ENCODE results near the gene OR2G2. TPM values are rescaled to one million over a fixed set of nuclear protein-coding genes. Genes with fewer than 3 reads are reported as not detected.

Gene OR2G2
- total RNA-seq, 4 donors from 2014 or later, result not detected

DNA sequence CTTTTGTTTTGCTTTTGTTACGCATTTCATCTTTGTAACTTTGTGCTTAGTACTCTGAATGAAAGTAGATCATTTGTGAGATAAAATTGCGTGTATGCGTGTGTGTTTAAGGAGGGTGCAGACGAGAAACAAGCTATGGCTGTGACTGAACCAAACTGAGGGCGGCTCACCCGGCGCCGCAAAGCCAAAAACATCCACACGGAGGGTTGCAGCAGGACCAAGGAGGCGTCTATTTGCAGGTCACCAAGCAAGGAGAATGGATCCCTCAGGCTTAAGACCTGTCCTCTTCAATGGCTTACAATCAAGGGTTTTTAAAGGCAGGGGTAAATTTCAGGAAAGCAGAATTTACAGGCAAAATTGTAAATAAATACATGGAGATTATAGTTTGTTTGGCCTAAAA lies 26.4 kb upstream of the OR2G2 start:
- no peak for TF ChIP-seq POLR2A (IDR thresholded peaks at IDR 0.05)
- no peak for TF ChIP-seq CTCF (IDR thresholded peaks at IDR 0.05)
- no peak for DNase-seq
- no peaks in the 10 kb centered on the region for H3K27me3 ChIP-seq
- H3K9me3 ChIP-seq, result no peaks in the 10 kb centered on the region
- H3K4me3 ChIP-seq, result no peak overlapping the region
- no peaks in the 10 kb centered on the region for H3K36me3 ChIP-seq
- no peaks in the 10 kb centered on the region for H3K4me1 ChIP-seq
- H3K27ac ChIP-seq, result no peak overlapping the region
- intact Hi-C loops (cut with DNase I; ENCODE audit: low total_unique reads), result no loop called here

DNA sequence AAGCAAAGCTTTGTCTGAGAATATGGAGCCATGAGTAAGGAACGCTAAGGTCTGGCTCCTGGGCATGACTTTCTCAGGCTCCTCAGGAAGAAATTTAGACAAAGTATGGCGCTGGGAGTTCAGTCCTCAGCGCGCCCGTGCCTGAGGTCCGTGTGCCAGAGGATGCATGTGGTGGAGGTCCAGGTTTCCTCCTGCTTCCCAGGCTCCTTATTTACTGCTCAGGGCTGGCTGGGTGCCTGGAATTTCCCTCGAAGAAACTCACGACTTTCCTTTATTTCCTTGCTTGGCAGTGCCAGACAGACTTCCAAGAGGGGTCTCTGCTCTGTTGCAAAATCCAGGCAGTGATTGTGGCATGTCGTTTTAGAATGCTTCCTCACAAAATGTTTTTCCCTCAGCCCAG lies 26.0 kb upstream of the OR2G2 start:
- no peaks in the 10 kb centered on the region for H3K9me3 ChIP-seq
- H3K4me3 ChIP-seq, result no peak overlapping the region
- no peak overlapping the region for H3K27ac ChIP-seq
- H3K27me3 ChIP-seq, result no peaks in the 10 kb centered on the region
- no peaks in the 10 kb centered on the region for H3K36me3 ChIP-seq
- DNase-seq, result no peak
- intact Hi-C loops (cut with DNase I; ENCODE audit: low total_unique reads), result no loop called here
- H3K4me1 ChIP-seq, result no peaks in the 10 kb centered on the region
- TF ChIP-seq CTCF (IDR thresholded peaks at IDR 0.05) (no peak), POLR2A (IDR thresholded peaks at IDR 0.05) (no peak)

GRCh38 chr1:247574236-247574635 lies 13.9 kb upstream of the OR2G2 start:
- H3K36me3 ChIP-seq, result no peaks in the 10 kb centered on the region
- H3K9me3 ChIP-seq, result no peaks in the 10 kb centered on the region
- TF ChIP-seq CTCF (IDR thresholded peaks at IDR 0.05) (no peak), POLR2A (IDR thresholded peaks at IDR 0.05) (no peak)
- H3K4me3 ChIP-seq, result no peak overlapping the region
- intact Hi-C loops (cut with DNase I; ENCODE audit: low total_unique reads), result no loop called here
- H3K4me1 ChIP-seq, result no peaks in the 10 kb centered on the region
- H3K27me3 ChIP-seq, result no peaks in the 10 kb centered on the region
- DNase-seq, result no peak
- no peak overlapping the region for H3K27ac ChIP-seq

DNA sequence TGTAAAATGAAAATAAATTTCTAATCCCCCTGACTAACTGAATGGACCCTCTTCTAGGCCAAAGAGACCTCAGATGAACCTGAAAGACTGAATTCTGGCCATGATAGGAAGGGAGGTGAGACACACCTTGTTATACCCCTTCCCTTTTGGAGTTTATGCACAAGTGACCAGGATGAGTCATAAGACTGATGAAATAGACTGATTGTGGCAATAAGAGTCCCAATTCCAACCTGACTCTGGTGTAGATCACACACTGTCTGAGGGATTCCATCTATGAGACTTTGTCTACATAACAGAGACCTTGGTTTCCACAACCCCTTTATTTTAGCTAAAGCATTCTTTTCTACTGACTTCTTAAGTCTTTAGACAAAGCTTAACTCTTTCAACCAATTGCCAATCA lies 13.5 kb upstream of the OR2G2 start:
- intact Hi-C loops (cut with DNase I; ENCODE audit: low total_unique reads), result no loop called here
- no peaks in the 10 kb centered on the region for H3K36me3 ChIP-seq
- H3K4me1 ChIP-seq, result no peaks in the 10 kb centered on the region

GRCh38 chr1:247576514-247576913 lies 11.6 kb upstream of the OR2G2 start:
- H3K27me3 ChIP-seq, result no peaks in the 10 kb centered on the region
- intact Hi-C loops (cut with DNase I; ENCODE audit: low total_unique reads), result no loop called here

More for the DNA sequence above, 13.5 kb upstream of the OR2G2 start:
- no peak for DNase-seq
- no peaks in the 10 kb centered on the region for H3K9me3 ChIP-seq
- no peak overlapping the region for H3K4me3 ChIP-seq
- H3K27me3 ChIP-seq, result no peaks in the 10 kb centered on the region
- TF ChIP-seq CTCF (IDR thresholded peaks at IDR 0.05), result no peak
- no peak for TF ChIP-seq POLR2A (IDR thresholded peaks at IDR 0.05)
- H3K27ac ChIP-seq, result no peak overlapping the region

More at GRCh38 chr1:247576514-247576913, 11.6 kb upstream of the OR2G2 start:
- H3K27ac ChIP-seq, result no peak overlapping the region
- DNase-seq, result no peak
- no peaks in the 10 kb centered on the region for H3K9me3 ChIP-seq
- H3K4me1 ChIP-seq, result no peaks in the 10 kb centered on the region
- H3K4me3 ChIP-seq, result no peak overlapping the region
- TF ChIP-seq POLR2A (IDR thresholded peaks at IDR 0.05) (no peak), CTCF (IDR thresholded peaks at IDR 0.05) (no peak)
- no peaks in the 10 kb centered on the region for H3K36me3 ChIP-seq
